ENCODE results near the gene CLEC16A. TPM values are rescaled to one million over a fixed set of nuclear protein-coding genes. Genes with fewer than 3 reads are reported as not detected.
A peak's percentile ranks its signal among the peaks of the same experiment; 100 is the strongest.

The CLEC16A gene
- total and polyA plus RNA-seq, 5 donors from 2014 or later: 11.8 to 38.9 (median 12.3) TPM

DNA sequence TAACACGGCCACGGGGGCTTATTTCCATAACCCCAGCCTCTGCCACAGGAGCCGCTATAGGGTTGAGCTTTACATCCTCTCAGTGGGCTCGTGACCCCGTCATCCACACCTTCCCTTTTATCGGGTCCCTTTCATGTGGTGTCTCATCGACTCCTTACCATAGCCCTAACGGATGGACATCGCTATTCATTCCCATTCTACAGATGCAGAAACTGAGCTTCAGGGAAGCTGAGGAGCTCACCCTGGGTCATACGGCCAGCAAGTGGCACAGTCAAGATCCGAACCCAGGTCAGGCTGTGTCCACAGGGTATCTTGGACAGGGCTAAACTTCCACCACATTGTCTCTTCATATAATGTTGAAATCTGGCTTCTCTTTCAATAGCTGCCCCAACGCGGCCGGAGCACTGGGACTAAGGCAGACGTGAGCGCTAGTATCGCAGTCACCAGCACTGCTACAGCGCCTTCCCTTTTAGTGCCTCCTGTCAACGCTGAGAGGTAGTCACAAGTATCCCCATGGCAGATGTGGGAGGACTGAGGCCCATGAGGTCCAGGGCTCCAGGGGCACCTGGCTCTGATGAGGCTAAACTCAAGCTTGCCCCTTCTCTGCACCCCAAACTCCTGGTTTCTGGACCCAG lies 260.8 kb downstream of the CLEC16A start:
- DNase-seq (no peak), ATAC-seq (ENCODE audit: low read depth in 2 of 2) (no peak)
- Histone ChIP-seq H3K4me1 (ENCODE audit: control insufficient read depth, insufficient read depth, low read length, poor library complexity, severe bottlenecking) (peaks cover 10% of the 10 kb centered on the region), H3K4me3 (ENCODE audit: low read depth, low read length) (no peak overlapping the region), H3K27me3 (ENCODE audit: control insufficient read depth, insufficient read depth, low read length) (no peaks in the 10 kb centered on the region), H3K27ac (ENCODE audit: insufficient read depth, low read length, poor library complexity, severe bottlenecking) (no peak overlapping the region), H3K36me3 (ENCODE audit: control insufficient read depth, insufficient read depth, low read length) (no peaks in the 10 kb centered on the region), H3K9me3 (ENCODE audit: control insufficient read depth in 2 of 2, low read length in 2 of 2) (peaks cover 2 to 7% of the 10 kb centered on the region in 2 experiments)
- Mint-ChIP-seq H3K4me3 (no peak overlapping the region), H3K27ac (peak overlapping the region in 1 of 3 donors; percentile 16), H3K9me3 (peaks cover 0 to 4% (median 0%) of the 10 kb centered on the region in 7 donors), H3K36me3 (no peaks in the 10 kb centered on the region), H3K4me1 (peaks cover 0 to 16% (median 10%) of the 10 kb centered on the region in 4 donors), H3K27me3 (no peaks in the 10 kb centered on the region)

DNA sequence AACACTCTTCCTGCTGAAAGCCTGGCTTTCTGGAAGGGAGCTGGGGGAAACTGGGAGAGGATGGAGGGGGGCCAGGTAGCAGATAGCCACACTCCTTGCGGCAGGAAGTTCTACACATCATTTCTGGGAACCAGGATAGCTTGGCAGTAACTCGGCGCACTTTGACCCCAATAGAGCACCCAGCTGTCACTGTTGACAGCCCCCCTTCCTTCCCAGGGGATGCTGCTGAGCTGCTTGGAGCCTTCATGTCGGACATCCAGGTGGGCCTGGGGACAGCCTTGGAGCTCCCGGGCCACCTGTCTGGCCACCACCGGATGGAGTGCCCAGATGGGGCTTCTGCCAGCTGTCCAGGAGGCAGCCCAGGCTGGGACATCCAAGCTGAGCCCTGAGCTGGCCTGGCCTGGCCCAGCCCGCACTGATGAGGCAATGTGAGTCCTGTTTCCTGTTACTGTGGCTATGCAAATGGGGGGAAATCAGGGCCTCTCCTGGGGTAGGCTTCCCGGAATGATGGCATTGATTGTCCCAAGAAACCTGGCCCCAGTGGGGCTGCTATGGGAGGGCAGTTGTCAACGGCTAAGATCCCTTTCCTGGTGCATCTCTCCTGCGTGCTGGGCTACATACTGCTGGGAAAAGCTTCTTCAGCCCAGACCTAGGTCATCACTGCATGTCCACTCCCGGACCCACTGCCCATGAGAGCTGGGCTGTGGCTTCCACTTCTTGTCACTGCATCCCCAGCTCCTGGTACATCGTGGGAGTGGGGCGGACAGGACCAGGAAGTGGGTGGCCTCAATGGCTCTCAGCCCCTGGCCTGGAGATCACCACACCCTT lies 261.6 kb downstream of the CLEC16A start:
- peaks cover 0 to 16% (median 10%) of the 10 kb centered on the region in 4 donors for H3K4me1 Mint-ChIP-seq
- peaks cover 2 to 7% of the 10 kb centered on the region in 2 experiments for H3K9me3 ChIP-seq (ENCODE audit: control insufficient read depth in 2 of 2, low read length in 2 of 2)
- peak overlapping the region in 2 of 3 donors; percentile 58 to 80 for H3K27ac Mint-ChIP-seq
- peaks cover 10% of the 10 kb centered on the region for H3K4me1 ChIP-seq (ENCODE audit: control insufficient read depth, insufficient read depth, low read length, poor library complexity, severe bottlenecking)
- no peak overlapping the region for H3K4me3 Mint-ChIP-seq
- ATAC-seq (ENCODE audit: low read depth in 2 of 2) (no peak), DNase-seq (no peak)
- no peak overlapping the region for H3K4me3 ChIP-seq (ENCODE audit: low read depth, low read length)
- no peaks in the 10 kb centered on the region for H3K36me3 Mint-ChIP-seq
- no peak overlapping the region for H3K27ac ChIP-seq (ENCODE audit: insufficient read depth, low read length, poor library complexity, severe bottlenecking)
- no peaks in the 10 kb centered on the region for H3K36me3 ChIP-seq (ENCODE audit: control insufficient read depth, insufficient read depth, low read length)
- H3K27me3 ChIP-seq (ENCODE audit: control insufficient read depth, insufficient read depth, low read length): no peaks in the 10 kb centered on the region
- H3K9me3 Mint-ChIP-seq: peaks cover 0 to 4% (median 0%) of the 10 kb centered on the region in 7 donors
- H3K27me3 Mint-ChIP-seq: no peaks in the 10 kb centered on the region

DNA sequence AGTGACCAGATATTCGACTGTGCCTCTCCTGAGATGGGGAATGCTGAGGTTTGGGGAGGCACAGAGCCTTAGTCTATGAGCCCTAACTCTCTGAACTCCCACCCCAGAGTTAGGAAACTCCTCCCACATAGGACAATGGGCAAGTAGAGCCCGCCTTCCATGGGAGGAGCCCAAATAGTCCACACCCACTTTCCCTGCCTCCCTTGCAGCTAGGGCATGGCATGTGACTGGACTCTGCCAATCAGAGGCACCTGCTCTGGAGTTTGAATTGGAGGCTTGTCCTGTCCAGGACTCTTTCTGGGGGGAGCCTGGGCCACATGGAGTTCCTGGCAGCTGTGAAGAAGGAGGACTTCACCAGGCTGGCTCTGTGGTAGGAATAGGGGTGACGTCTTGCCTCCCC lies 263.3 kb downstream of the CLEC16A start:
- Histone ChIP-seq H3K4me1 (ENCODE audit: control insufficient read depth, insufficient read depth, low read length, poor library complexity, severe bottlenecking) (peaks cover 10% of the 10 kb centered on the region), H3K4me3 (ENCODE audit: low read depth, low read length) (no peak overlapping the region), H3K27ac (ENCODE audit: insufficient read depth, low read length, poor library complexity, severe bottlenecking) (no peak overlapping the region), H3K27me3 (ENCODE audit: control insufficient read depth, insufficient read depth, low read length) (no peaks in the 10 kb centered on the region), H3K9me3 (ENCODE audit: control insufficient read depth in 2 of 2, low read length in 2 of 2) (peaks cover 2 to 7% of the 10 kb centered on the region in 2 experiments), H3K36me3 (ENCODE audit: control insufficient read depth, insufficient read depth, low read length) (no peaks in the 10 kb centered on the region)
- H3K27ac Mint-ChIP-seq: no peak overlapping the region
- no peak overlapping the region for H3K4me3 Mint-ChIP-seq
- peaks cover 0 to 16% (median 10%) of the 10 kb centered on the region in 4 donors for H3K4me1 Mint-ChIP-seq
- H3K36me3 Mint-ChIP-seq: no peaks in the 10 kb centered on the region
- ATAC-seq (ENCODE audit: low read depth in 2 of 2): no peak
- no peak for DNase-seq
- H3K9me3 Mint-ChIP-seq: peaks cover 0 to 4% (median 0%) of the 10 kb centered on the region in 7 donors
- no peaks in the 10 kb centered on the region for H3K27me3 Mint-ChIP-seq

DNA sequence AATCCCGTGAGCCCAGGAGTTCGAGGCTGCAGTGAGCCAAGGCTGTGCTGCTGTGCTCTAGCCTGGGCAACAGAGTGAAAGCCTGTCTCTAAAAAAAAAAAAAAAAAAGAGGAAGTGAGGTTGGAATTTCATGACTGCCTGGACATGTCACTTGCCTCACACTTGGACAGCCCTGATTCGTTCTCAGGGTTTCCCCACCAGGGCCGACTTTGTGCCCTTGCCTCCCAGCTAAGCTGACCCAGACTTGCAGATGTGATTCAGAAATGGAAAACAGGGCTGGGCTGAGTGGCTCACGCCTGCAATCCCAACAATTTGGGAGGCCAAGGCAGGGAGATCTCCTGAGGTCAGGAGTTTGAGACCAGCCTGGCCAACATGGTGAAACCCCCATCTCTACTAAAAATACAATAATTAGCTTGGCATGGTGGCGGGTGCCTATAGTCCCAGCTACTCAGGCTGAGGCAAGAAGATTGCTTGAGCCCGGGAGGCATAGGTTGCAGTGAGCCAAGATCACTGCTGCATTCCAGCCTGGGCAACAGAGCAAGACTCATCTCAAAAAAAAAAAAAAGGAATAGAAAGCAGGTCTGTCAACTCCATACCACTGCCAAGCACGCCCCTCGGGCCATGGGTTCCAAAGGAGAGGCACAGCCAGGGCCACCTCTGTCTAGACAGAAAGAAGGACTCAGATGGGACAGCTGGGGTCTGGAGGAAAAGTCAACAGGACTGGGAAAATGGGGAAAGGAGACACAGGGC lies 264.7 kb downstream of the CLEC16A start:
- peak overlapping the region in 1 of 4 donors; percentile 43 for H3K4me3 Mint-ChIP-seq
- no peak overlapping the region for H3K27ac Mint-ChIP-seq
- H3K4me1 Mint-ChIP-seq: peaks cover 0 to 16% (median 10%) of the 10 kb centered on the region in 4 donors
- no peak for ATAC-seq (ENCODE audit: low read depth in 2 of 2)
- H3K36me3 Mint-ChIP-seq: no peaks in the 10 kb centered on the region
- H3K9me3 ChIP-seq (ENCODE audit: control insufficient read depth in 2 of 2, low read length in 2 of 2): peaks cover 2 to 7% of the 10 kb centered on the region in 2 experiments
- no peaks in the 10 kb centered on the region for H3K36me3 ChIP-seq (ENCODE audit: control insufficient read depth, insufficient read depth, low read length)
- H3K27me3 ChIP-seq (ENCODE audit: control insufficient read depth, insufficient read depth, low read length): no peaks in the 10 kb centered on the region
- peaks cover 0 to 4% (median 0%) of the 10 kb centered on the region in 7 donors for H3K9me3 Mint-ChIP-seq
- H3K27ac ChIP-seq (ENCODE audit: insufficient read depth, low read length, poor library complexity, severe bottlenecking): no peak overlapping the region
- peaks cover 10% of the 10 kb centered on the region for H3K4me1 ChIP-seq (ENCODE audit: control insufficient read depth, insufficient read depth, low read length, poor library complexity, severe bottlenecking)
- H3K4me3 ChIP-seq (ENCODE audit: low read depth, low read length): no peak overlapping the region
- H3K27me3 Mint-ChIP-seq: no peaks in the 10 kb centered on the region
- no peak for DNase-seq

DNA sequence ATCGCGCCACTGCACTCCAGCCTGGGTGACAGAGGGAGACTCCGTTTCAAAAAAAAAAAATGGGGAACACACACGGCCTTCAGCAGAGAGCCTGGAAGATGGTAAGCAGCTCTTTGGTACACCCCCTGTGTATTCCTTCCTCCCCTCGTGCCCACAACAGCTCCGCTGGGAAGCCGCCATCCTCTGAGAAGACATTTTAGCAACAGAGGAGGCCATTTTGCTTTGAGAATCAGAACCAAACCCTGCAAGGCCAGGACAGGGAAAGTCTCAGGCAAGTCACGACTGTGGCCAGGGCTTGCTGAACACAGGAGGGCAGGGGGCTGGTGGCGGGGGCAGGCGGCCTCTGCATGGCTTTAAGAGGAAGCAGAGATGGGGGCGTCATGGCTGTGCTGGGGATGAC lies 265.9 kb downstream of the CLEC16A start:
- Histone ChIP-seq H3K36me3 (ENCODE audit: control insufficient read depth, insufficient read depth, low read length) (no peaks in the 10 kb centered on the region), H3K27ac (ENCODE audit: insufficient read depth, low read length, poor library complexity, severe bottlenecking) (no peak overlapping the region), H3K9me3 (ENCODE audit: control insufficient read depth in 2 of 2, low read length in 2 of 2) (peaks cover 2 to 7% of the 10 kb centered on the region in 2 experiments), H3K4me1 (ENCODE audit: control insufficient read depth, insufficient read depth, low read length, poor library complexity, severe bottlenecking) (peaks cover 10% of the 10 kb centered on the region), H3K27me3 (ENCODE audit: control insufficient read depth, insufficient read depth, low read length) (no peaks in the 10 kb centered on the region), H3K4me3 (ENCODE audit: low read depth, low read length) (no peak overlapping the region)
- Mint-ChIP-seq H3K4me3 (no peak overlapping the region), H3K27me3 (no peaks in the 10 kb centered on the region), H3K27ac (no peak overlapping the region), H3K36me3 (no peaks in the 10 kb centered on the region), H3K9me3 (peaks cover 0 to 4% (median 0%) of the 10 kb centered on the region in 7 donors), H3K4me1 (peaks cover 0 to 14% (median 10%) of the 10 kb centered on the region in 4 donors)
- ATAC-seq (ENCODE audit: low read depth in 2 of 2) (no peak), DNase-seq (no peak)

DNA sequence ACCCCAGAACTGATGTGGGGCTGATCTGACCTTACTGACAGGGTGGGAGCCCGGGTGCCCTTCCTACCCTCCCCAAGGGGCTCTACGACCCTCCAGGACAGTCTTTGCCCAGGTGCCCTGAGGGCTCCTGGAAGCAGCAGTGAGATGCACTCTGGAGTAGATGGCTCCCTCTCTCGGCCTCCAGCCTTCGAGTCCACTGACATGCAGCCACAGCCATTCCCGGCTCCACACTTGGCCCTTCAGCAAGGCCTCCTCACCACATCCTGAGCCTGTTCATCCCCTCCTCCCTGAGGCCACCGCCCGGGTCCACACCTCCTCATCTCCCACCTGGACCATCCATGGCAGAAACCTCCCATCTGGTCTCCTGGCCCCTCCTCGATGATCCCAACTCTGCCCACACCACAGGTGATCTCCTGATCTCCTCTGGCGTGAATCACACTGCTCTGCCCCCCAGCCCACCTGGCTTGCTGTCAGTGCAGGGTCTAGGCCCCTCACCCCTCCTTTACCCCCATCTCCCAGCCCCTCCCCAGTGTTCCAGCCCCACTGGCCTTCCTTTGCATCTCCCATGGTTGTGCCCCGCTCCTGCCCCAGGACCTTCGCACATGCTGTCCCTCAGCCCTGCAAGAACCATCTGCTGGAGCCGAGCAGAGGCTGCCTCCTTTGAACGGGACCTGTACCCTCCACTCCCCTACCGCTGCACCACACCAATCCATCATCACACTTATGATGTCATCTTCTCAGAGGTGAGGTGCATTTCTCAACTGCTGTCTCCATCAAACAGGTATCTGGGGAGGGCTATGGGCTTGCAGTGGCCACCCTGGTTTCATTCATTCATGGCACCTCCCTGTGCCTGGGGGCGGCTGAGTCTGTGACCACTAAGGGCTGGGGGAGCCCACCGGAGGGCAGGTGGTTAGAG lies 267.0 kb downstream of the CLEC16A start:
- no peaks in the 10 kb centered on the region for H3K36me3 ChIP-seq (ENCODE audit: control insufficient read depth, insufficient read depth, low read length)
- Mint-ChIP-seq H3K36me3 (no peaks in the 10 kb centered on the region), H3K9me3 (peaks cover 0 to 8% (median 0%) of the 10 kb centered on the region in 7 donors), H3K4me3 (no peak overlapping the region), H3K27me3 (no peaks in the 10 kb centered on the region), H3K27ac (peak overlapping the region in 1 of 3 donors; percentile 55), H3K4me1 (peaks cover 0 to 10% (median 7%) of the 10 kb centered on the region in 4 donors)
- peaks cover 2 to 7% of the 10 kb centered on the region in 2 experiments for H3K9me3 ChIP-seq (ENCODE audit: control insufficient read depth in 2 of 2, low read length in 2 of 2)
- ATAC-seq (ENCODE audit: low read depth in 2 of 2): no peak
- DNase-seq: no peak
- no peak overlapping the region for H3K27ac ChIP-seq (ENCODE audit: insufficient read depth, low read length, poor library complexity, severe bottlenecking)
- no peak overlapping the region for H3K4me3 ChIP-seq (ENCODE audit: low read depth, low read length)
- peaks cover 2% of the 10 kb centered on the region for H3K4me1 ChIP-seq (ENCODE audit: control insufficient read depth, insufficient read depth, low read length, poor library complexity, severe bottlenecking)
- H3K27me3 ChIP-seq (ENCODE audit: control insufficient read depth, insufficient read depth, low read length): no peaks in the 10 kb centered on the region
